GM21717 (cell line): ENCODE measurements around the gene KLF6.

Experiments used
- ATAC-seq: cut with Tn5 transposase; IDR thresholded peaks from one replicate; pipeline ENCODE4 v1.9.1; 2021; ENCODE audit warnings: mild to moderate bottlenecking, moderate library complexity; ENCODE audit not compliant: unreplicated experiment

The KLF6 gene

DNA sequence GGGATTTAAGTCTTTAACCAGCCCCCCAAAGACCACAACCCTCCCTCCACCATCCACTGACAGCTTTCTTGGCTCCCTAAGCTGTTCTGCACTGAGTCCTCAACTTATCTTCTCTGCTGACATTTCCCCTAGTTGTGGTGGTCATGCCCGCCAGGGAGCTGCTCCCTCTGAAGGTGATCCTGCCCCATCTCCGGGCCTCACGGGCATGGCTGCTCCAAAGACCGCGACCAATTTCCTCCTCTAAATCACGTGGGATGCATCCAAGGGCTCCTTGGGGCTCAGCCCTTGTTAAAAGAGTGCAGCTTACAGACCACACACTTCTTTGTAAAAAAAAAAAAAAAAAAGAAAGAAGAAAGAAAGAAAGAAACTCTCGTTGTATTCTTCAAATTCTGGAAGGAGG lies 27.1 kb upstream of the KLF6 start:
- no peak for ATAC-seq

GRCh38 chr10:3811291-3811870 lies 26.4 kb upstream of the KLF6 start:
- peak; percentile 80 for ATAC-seq

DNA sequence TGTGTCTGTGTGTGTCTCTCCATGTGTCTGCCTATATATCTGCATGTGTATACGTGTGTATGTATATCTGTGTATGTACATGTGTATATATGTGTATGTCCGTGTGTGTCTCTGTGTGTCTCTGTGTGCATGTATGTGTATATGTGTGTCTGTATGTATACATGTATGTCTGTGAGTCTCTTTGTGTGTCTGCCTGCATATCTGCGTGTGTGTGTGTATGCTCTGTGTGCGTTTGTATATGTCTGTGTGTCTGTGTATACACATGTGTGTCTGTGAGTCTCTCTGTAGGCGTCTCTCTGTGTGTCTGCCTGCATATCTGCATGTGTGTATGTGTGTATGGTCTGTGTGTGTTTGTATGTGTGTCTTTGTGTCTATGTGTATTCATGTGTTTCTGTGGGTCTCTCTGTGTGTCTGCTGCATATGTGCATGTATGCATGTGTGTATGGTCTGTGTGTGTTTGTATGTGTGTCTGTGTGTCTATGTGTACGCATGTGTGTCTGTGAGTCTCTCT lies 23.7 kb upstream of the KLF6 start:
- ATAC-seq = no peak

- no peak for ATAC-seq
These were observed 23.0 kb upstream of the KLF6 start for GRCh38 chr10:3807928-3808496.

DNA sequence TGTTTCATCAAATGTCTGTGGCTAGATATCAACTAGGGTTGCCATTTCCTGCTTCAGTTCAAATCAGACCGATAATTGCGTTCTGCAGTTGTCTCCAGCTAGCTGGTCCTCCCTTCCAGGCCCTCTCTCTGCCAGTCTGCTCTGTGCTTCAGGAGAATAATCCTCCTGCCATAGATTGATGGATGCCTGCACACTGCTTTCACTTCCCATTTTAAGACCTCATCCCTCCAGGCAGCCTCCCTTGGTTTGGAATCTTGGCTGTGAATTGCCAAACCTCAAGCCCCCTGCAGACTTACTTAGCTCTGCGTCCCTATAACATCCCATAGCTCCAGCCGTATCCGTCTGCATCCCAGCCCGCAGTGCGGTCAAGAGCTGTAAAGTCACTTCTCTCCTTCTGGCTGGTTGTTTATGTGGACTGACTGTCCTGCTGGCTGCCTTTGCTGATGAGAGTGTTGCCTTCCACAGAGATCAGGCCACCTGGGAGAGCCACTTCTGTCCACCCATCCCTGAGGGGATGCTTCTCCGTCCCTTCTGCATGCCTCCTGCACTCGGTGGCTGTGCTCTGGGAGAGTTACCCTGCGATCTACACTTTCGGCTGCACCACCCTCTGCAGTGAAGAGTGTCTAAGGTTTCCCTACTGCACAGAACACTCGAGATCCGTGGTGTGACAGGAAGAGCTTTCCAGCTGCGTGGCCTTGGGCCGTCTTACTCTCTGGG lies 22.4 kb upstream of the KLF6 start:
- ATAC-seq = no peak

GRCh38 chr10:3806603-3807002 lies 21.6 kb upstream of the KLF6 start:
- no peak for ATAC-seq

DNA sequence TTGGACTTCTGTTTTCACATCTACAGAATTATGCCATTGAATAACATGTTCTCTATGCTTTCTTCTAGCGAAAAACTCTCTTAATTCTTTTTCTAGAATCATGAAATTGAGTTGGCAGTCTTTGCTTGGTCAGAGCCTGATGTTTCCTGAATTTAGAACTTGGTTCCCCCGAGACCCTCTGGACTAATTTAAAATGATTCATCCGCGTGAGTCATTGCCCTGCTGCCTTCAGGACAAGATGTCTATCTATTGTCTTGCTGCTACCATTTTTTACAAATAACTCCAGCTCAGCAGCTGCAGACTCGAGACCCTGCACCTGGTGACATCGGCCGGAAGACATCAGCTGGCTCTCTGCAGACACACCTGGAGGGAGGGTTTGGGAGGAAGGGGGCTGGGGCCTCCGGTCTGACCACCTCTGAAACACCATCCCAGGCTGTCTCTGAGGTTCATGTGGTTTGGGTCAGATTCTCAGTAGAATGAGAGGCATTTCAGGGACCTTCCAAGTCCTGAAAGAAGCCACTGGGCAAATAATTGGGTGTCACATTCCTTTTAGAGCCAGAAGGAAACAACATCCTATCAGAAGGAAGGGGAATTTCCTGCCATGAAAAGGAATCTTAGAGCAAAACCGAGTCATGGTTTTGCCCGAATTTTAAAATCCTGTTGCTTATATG lies 20.9 kb upstream of the KLF6 start:
- peak; percentile 41 for ATAC-seq

DNA sequence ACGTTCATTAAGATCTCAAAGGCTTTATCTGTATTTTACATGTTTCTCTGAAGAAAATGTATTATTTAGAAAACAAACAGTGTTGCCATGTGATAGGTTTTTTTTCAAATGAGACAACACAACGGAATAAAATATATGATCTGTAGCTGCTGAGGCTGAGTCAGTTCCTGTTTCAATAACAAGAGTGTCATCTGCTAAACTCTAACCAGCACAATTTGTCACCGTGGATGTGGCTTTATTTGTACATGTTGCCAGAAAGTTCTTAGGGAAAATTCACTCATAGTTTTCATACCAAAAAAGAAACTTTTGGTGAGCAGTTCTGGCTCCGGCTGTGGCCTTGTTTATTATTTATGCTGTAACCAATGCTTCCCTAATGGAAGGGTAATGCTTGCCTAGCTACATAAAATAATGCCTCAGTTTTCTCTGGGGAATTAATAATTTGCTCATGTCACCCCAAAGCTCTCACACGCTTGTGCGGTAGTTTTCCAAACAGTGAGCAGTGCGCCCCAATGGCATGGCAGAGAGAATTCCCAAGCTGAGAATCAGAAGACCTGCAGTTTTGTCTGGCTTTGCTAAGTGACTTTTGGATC lies 20.3 kb upstream of the KLF6 start:
- ATAC-seq = no peak

- no peak for ATAC-seq
These were observed 19.1 kb upstream of the KLF6 start for GRCh38 chr10:3803927-3804741.

GRCh38 chr10:3803295-3803926 lies 18.4 kb upstream of the KLF6 start:
- ATAC-seq = no peak

DNA sequence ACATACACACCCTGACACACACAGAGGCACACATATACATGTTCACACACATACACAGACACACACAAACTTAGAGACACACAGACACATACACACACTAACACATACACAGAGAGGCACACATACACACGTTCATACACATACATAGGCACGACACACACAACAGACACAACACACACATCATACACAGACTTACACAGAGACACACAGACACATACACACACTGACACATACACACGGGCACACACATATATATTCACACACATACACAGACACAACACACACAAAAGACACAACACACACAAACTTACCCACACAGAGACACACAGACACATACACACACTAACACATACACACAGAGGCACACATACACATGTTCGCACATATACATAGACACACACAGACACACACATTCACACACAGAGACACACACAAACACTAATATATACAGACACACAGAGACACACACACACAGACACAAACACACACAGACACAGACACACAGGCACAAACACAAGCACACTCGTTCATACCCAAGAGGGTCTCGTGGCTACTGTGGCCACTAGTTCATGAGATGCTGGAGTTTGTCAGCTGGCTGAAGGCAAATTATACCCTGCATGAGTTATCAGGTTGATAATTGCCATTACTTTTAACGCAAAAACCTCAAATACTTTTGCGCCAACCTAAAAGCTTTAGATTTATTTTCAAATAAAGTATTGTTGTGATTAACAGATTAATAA lies 17.7 kb upstream of the KLF6 start:
- no peak for ATAC-seq

- ATAC-seq = no peak
These were observed 16.7 kb upstream of the KLF6 start for GRCh38 chr10:3801558-3802192.

GRCh38 chr10:3800586-3800985 lies 15.6 kb upstream of the KLF6 start:
- no peak for ATAC-seq

GRCh38 chr10:3797750-3798149 lies 12.7 kb upstream of the KLF6 start:
- no peak for ATAC-seq

DNA sequence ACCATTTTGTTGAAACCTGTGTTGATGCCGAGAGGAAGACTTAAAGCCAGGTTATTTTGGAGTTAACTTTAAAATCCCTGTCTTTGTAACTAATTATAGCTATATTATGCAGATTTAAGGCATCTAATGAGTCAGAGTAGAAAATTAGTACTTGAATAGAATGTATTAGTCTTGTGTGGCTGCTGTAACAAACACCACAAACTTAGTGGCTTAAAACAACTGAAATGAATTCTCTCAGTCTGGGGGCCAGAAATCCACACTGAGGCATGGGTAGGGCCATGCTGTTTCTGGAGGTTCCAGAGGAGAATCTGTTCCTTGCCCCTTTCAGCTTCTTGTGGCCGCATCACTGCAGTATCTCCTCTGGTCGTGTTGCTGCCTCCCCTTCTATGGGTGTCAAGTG lies 8.5 kb upstream of the KLF6 start:
- no peak for ATAC-seq

GRCh38 chr10:3792710-3793219 lies 7.8 kb upstream of the KLF6 start:
- ATAC-seq = no peak

GRCh38 chr10:3791974-3792633 lies 7.1 kb upstream of the KLF6 start:
- no peak for ATAC-seq

DNA sequence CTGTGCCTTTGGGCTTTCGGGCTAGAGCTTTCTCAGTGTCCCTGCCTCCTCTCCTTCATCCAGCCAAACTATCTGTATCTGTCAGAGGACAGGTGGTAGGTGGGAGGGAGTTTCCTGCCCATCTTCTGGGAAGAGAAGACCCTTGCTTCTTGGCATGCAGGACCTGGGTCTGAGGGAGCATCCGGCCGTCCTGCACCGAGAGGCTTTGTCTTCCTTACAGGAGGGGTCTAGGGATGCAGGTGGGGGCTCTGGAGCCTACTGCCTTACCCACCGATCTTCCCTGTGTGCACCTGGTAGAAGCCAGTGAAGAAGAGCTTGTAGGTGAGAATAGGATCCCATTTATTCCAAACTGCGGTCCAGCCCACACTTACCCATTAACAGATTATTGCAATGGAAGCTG lies 5.8 kb upstream of the KLF6 start:
- no peak for ATAC-seq
